HFFc6 (cell line): Measurements from ENCODE around the gene AMPD2. TPM values are rescaled to one million over a fixed set of nuclear protein-coding genes. Genes with fewer than 3 reads are reported as not detected.

Experiments
- DNase-seq: peaks from one replicate; pipeline ENCODE4 v3.0.0-alpha.2; 2018
- H3K27ac Mint-ChIP-seq: 2 replicates; pipeline ENCODE4 v1.8.0; 2020; ENCODE audit warnings: mild to moderate bottlenecking, mixed read lengths
- H3K27me3 Mint-ChIP-seq: 2 replicates; pipeline ENCODE4 v1.8.0; 2021; ENCODE audit warnings: mild to moderate bottlenecking, moderate library complexity, mixed read lengths; ENCODE audit not compliant: insufficient read depth
- H3K36me3 Mint-ChIP-seq: 2 replicates; pipeline ENCODE4 v1.8.0; 2021; ENCODE audit warnings: low read depth, mixed read lengths
- H3K4me1 Mint-ChIP-seq: 2 replicates; pipeline ENCODE4 v1.8.0; 2020; ENCODE audit warnings: low read depth, mixed read lengths
- H3K4me3 Mint-ChIP-seq: 2 replicates; pipeline ENCODE4 v1.8.0; 2020; ENCODE audit warnings: mild to moderate bottlenecking, moderate library complexity, mixed read lengths
- H3K9me3 Mint-ChIP-seq: 2 replicates; pipeline ENCODE4 v1.8.0; 2020; ENCODE audit warnings: mild to moderate bottlenecking, mixed read lengths
- CTCF ChIP-seq: fragments of 200-600 bp; sonication (generic); IDR thresholded peaks from 2 replicates; pipeline ENCODE4 v1.5.0; 2021; ENCODE audit warnings: antibody characterized with exemption, mild to moderate bottlenecking
- long read RNA-seq: library from polyadenylated mRNA; unstranded; transcript quantifications from one replicate; pipeline ENCODE4 v2.0.0, GENCODE V29; 2019
- total RNA-seq, 6 experiments: library from RNA; stranded (reverse); fragmentation: NEBNext Ultra II Directional; extraction: Animal tissue kit (Norgen Biotek cat#: 25700); gene quantifications; 2 replicates in 1 of 6; 3 replicates in 5 of 6; pipeline ENCODE4 v1.2.3, GENCODE V29; 2021

Gene AMPD2
- 100 to 1,000 TPM; 127 to 172 (median 139) TPM for total RNA-seq
- long read RNA-seq, transcript AMPD2-202 (18 exons, 3,728 nt), result major isoform, 21 of 82 reads
- long read RNA-seq, transcript AMPD2-201 (18 exons, 3,899 nt), result minor isoform, 6 of 82 reads
- long read RNA-seq, partial matches to known transcripts, result 33 of 82 reads
- long read RNA-seq, other reads (novel, unspliced or antisense), result 15 of 82 reads

DNA sequence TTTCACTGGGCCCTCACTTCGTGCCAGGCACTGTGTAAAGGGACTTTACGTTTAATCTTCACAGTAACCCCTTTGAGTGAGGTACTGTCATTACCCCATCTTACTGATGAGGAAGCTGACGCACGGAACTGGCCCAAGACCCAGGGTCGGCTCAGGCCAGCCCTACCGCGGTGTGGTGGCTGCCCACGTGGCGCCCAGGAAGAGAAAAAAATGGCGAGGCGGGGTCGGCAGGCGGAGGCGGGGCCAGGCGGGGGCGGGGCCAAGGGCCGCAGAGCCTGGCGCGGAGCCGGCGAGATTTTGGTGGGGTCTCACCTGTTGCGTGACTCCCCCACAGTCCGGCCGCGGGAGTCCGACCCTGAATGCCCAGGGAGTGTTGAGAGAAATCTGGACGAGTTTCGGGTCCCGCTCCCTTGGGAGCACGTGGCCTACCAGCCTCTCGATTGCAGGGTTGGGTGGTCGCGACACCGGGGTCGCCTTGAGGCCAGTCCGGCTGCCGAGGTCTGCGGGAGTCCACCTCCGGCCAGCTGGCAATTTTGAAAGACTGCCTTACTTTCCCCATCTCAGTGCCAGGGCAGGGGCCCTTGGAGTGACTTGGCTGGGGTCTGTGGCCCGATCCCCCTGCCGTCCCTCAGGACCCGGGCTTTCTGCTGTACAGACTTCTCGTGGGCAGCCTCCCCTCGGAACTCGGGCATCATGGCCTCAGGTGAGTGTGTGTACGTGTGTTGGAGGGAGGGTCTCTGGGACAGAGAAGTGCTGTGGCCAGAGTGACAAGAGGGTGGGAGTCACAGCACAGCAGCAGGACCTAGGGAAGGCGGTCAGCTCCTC lies at the start of gene AMPD2, which contains the start of gene GNAT2:
Gene AMPD2 (plus strand): TSS at position 262 of the 825 bp plus-strand sequence. CDS start 1,339 bp downstream, outside the sequence.
Gene GNAT2 (minus strand): TSS at position 41 of the 825 bp plus-strand sequence. CDS start 6,746 bp downstream, outside the sequence.
- no peak for TF ChIP-seq CTCF
- Mint-ChIP-seq H3K27ac (peak within 1 kb of the TSS; percentile 100), H3K36me3 (peaks cover 13% of the 10 kb centered on the region), H3K9me3 (no peaks in the 10 kb centered on the region), H3K4me1 (peaks cover 67% of the 10 kb centered on the region), H3K27me3 (peaks cover 7% of the 10 kb centered on the region), H3K4me3 (peak within 1 kb of the TSS; percentile 95)
- DNase-seq, result peak; percentile 74

DNA sequence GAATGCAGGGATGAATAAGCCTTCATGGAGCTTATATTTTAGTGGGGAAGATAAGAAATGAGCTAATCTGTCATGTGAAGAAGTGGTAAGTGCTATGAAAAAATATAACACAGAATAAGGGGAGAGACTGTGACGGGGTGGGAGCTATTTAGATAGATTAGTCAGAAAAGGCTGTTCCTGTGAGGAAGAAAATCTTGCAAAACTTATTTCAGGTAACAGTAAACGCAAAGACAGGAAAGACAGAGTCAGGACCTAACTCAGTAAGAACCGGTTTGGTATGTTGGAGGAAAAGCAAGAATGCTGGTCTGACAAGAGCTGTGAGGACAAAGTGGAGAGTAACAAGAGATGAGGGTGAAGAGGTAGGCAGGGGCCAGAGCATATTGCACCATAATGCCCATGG lies 49.2 kb upstream of the AMPD2 start:
- Mint-ChIP-seq H3K36me3 (peaks cover 5% of the 10 kb centered on the region; the same call in 1 of the 2 replicates), H3K4me1 (peaks cover 40% of the 10 kb centered on the region), H3K27ac (no peak overlapping the region), H3K4me3 (no peak overlapping the region), H3K27me3 (peaks cover 1% of the 10 kb centered on the region; the same call in 1 of the 2 replicates), H3K9me3 (no peaks in the 10 kb centered on the region)
- TF ChIP-seq CTCF, result no peak
- no peak for DNase-seq

DNA sequence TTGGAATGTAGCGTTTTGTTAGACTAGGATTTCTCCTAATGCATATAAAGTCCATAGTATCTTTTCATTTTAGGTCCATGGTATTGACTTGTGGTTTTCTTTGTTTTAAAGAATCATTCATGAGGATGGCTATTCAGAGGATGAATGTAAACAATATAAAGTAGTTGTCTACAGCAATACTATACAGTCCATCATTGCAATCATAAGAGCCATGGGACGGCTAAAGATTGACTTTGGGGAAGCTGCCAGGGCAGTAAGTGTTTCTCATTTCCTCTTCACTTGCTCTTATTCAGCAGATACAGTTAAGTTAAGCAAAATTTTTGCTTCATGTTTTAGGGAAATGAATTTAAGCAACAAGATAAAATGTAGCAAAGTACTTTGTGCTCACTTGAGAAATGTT lies 45.9 kb upstream of the AMPD2 start:
- no peak overlapping the region for H3K4me3 Mint-ChIP-seq
- H3K36me3 Mint-ChIP-seq, result peaks cover 17% of the 10 kb centered on the region
- H3K27ac Mint-ChIP-seq, result no peak overlapping the region; the same call in 1 of the 2 replicates
- no peak for TF ChIP-seq CTCF
- DNase-seq, result no peak
- H3K27me3 Mint-ChIP-seq, result peaks cover 1% of the 10 kb centered on the region; the same call in 1 of the 2 replicates
- H3K9me3 Mint-ChIP-seq, result no peaks in the 10 kb centered on the region
- H3K4me1 Mint-ChIP-seq, result peaks cover 28% of the 10 kb centered on the region

DNA sequence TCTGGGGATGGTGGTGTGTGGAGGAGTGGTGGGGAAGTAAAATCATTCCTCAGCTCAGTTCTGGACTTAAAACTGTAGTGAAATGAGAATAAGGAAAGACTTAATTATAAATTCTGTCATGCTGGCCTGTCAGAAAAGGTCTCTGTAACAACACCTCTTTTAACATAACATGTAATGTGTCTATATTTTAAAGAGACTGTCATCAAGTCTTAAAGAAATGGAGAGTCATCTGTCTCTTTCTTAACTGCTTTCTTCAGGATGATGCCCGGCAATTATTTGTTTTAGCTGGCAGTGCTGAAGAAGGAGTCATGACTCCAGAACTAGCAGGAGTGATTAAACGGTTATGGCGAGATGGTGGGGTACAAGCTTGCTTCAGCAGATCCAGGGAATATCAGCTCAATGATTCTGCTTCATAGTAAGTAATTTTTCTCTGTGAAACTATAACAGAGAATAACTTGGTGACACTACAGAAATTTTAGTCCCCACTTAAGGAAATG lies 40.6 kb upstream of the AMPD2 start:
- no peak for DNase-seq
- Mint-ChIP-seq H3K4me3 (no peak overlapping the region), H3K36me3 (peaks cover 28% of the 10 kb centered on the region), H3K9me3 (no peaks in the 10 kb centered on the region), H3K27ac (peak overlapping the region; percentile 80), H3K27me3 (no peaks in the 10 kb centered on the region), H3K4me1 (peaks cover 18% of the 10 kb centered on the region)
- no peak for TF ChIP-seq CTCF

DNA sequence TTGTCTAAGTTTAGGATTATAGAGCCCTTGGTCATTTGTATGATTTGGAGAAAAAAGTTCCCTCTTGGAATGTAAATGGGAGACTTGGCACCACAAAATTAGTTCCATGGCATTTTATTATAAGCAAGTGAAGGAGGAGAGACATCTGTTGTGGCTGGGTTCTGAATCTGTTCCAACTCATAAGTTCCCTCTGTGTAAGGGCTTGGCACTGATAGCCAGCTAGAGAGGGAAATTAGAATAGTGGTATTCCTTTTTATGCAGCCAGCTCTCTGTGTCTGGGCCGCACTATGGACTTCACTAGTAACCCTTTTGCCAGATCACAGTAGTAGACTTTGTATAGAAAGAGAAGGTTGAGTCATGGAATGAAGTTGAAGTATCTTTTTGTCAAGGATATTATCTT lies 40.1 kb upstream of the AMPD2 start:
- peaks cover 18% of the 10 kb centered on the region for H3K4me1 Mint-ChIP-seq
- H3K27me3 Mint-ChIP-seq, result no peaks in the 10 kb centered on the region
- TF ChIP-seq CTCF, result no peak
- H3K9me3 Mint-ChIP-seq, result no peaks in the 10 kb centered on the region
- DNase-seq, result no peak
- no peak overlapping the region for H3K4me3 Mint-ChIP-seq
- peak overlapping the region; percentile 80 for H3K27ac Mint-ChIP-seq
- peaks cover 30% of the 10 kb centered on the region for H3K36me3 Mint-ChIP-seq
